Cardiac muscle cell (in vitro differentiated cells and primary cell): Measurements from ENCODE around the gene B3GAT1. TPM values are rescaled to one million over a fixed set of nuclear protein-coding genes. Genes with fewer than 3 reads are reported as not detected.

Source experiments
- DNase-seq, 2 donors: peaks; one replicate each; pipeline versions ENCODE4 v3.0.0 to v3.0.0-alpha.2; 2010 to 2017; ENCODE audit warnings: low read depth in 1 of 2, low spot score in 1 of 2
- H3K27ac ChIP-seq: fragments of 200-600 bp; sonication (generic); 2 replicates; pipeline ENCODE4 v1.5.1; 2016
- H3K27me3 ChIP-seq: fragments of 200-600 bp; sonication (generic); 2 replicates; pipeline ENCODE4 v1.6.0; 2016; ENCODE audit warnings: control low read depth
- H3K36me3 ChIP-seq: fragments of 200-600 bp; sonication (generic); 2 replicates; pipeline ENCODE4 v1.5.1; 2016; ENCODE audit warnings: control low read depth
- H3K4me1 ChIP-seq: fragments of 200-600 bp; sonication (generic); 2 replicates; pipeline ENCODE4 v1.8.1; 2017; ENCODE audit warnings: low read depth, mild to moderate bottlenecking, mixed run types
- H3K4me3 ChIP-seq: fragments of 200-600 bp; sonication (generic); 2 replicates; pipeline ENCODE4 v1.5.1; 2016; ENCODE audit warnings: mild to moderate bottlenecking
- H3K9me3 ChIP-seq: fragments of 200-600 bp; sonication (generic); 2 replicates; pipeline ENCODE4 v1.5.1; 2017; ENCODE audit warnings: low read depth, mild to moderate bottlenecking, control low read depth
- polyA plus RNA-seq: library from polyadenylated mRNA; unstranded; fragments of >200 nt; fragmentation: Nextera tagmentation; extraction: Ambion mirVana; gene quantifications from 2 replicates; pipeline ENCODE4 v1.2.1, GENCODE V29; 2016
- total RNA-seq: library from RNA; depleted of rRNA; stranded (reverse); fragments of >200 nt; gene quantifications from 2 replicates; pipeline ENCODE4 v1.2.3, GENCODE V29; 2016
- TF ChIP-seq, protein P1 (sequence below): IDR thresholded peaks from 2 replicates; pipeline ENCODE4 v1.5.1; 2012; ENCODE audit warnings: low read depth, mild to moderate bottlenecking, low read length

Gene B3GAT1
- total and polyA plus RNA-seq, 2 experiments from 2014 or later: 1.5 TPM; not detected in 1

DNA sequence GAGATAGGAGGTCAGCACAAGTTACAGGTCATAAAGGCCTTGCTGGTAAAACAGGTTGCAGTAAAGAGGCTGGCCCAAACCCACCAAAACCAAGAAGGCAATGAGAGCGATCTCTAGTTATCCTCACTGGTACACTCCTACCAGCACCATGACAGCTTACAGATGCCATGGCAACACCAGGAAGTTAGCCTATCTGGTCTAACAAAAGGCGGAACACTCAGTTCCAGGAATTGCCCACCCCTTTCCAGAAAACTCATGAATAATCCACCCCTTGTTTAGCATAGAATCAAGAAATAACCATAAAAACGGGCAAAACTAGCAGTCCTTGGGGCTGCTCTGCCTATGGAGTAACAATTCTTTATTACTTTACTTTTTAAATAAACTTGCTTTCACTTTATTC, 43.5 kb upstream of the B3GAT1 start:
- H3K27me3 ChIP-seq: no peaks in the 10 kb centered on the region
- no peaks in the 10 kb centered on the region for H3K36me3 ChIP-seq
- no peaks in the 10 kb centered on the region for H3K9me3 ChIP-seq
- TF ChIP-seq, protein P1, sequence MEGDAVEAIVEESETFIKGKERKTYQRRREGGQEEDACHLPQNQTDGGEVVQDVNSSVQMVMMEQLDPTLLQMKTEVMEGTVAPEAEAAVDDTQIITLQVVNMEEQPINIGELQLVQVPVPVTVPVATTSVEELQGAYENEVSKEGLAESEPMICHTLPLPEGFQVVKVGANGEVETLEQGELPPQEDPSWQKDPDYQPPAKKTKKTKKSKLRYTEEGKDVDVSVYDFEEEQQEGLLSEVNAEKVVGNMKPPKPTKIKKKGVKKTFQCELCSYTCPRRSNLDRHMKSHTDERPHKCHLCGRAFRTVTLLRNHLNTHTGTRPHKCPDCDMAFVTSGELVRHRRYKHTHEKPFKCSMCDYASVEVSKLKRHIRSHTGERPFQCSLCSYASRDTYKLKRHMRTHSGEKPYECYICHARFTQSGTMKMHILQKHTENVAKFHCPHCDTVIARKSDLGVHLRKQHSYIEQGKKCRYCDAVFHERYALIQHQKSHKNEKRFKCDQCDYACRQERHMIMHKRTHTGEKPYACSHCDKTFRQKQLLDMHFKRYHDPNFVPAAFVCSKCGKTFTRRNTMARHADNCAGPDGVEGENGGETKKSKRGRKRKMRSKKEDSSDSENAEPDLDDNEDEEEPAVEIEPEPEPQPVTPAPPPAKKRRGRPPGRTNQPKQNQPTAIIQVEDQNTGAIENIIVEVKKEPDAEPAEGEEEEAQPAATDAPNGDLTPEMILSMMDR: no peak
- H3K27ac ChIP-seq: no peak overlapping the region
- no peaks in the 10 kb centered on the region for H3K4me1 ChIP-seq
- no peak for DNase-seq
- no peak overlapping the region for H3K4me3 ChIP-seq

GRCh38 chr11:134454146-134454690, 42.2 kb upstream of the B3GAT1 start:
- no peak for DNase-seq
- Histone ChIP-seq H3K4me1 (no peaks in the 10 kb centered on the region), H3K36me3 (no peaks in the 10 kb centered on the region), H3K27me3 (no peaks in the 10 kb centered on the region), H3K27ac (no peak overlapping the region), H3K4me3 (no peak overlapping the region), H3K9me3 (no peaks in the 10 kb centered on the region)
- TF ChIP-seq, protein P1: no peak

DNA sequence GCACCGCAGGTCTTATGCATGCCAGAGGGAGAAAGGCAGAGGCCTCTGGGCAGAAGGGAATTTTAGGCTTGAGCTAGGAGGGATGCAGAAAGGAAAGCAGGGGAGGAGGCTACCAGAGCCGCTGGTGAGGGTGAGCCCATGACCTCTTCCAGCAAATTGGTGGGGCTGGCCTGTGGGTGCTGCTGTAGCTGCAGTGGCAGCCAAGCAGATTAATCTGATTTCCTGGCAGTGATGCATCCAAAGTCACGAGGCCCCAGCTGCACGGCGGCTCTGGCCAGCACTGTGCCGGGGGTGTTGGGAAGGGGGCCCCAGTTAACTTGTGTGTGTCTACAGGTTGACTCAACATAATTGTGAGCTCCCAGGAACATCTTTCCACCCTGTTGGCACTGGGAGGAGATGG, 41.4 kb upstream of the B3GAT1 start:
- Histone ChIP-seq H3K36me3 (no peaks in the 10 kb centered on the region), H3K4me3 (no peak overlapping the region)
- TF ChIP-seq, protein P1: no peak

GRCh38 chr11:134452838-134453155, 40.8 kb upstream of the B3GAT1 start:
- Histone ChIP-seq H3K9me3 (no peaks in the 10 kb centered on the region), H3K27me3 (no peaks in the 10 kb centered on the region), H3K4me3 (no peak overlapping the region), H3K36me3 (no peaks in the 10 kb centered on the region), H3K27ac (no peak overlapping the region), H3K4me1 (no peaks in the 10 kb centered on the region)
- TF ChIP-seq, protein P1: no peak
- DNase-seq: no peak

More for the DNA sequence above, 41.4 kb upstream of the B3GAT1 start:
- no peak for DNase-seq
- no peak overlapping the region for H3K27ac ChIP-seq
- no peaks in the 10 kb centered on the region for H3K27me3 ChIP-seq
- no peaks in the 10 kb centered on the region for H3K9me3 ChIP-seq
- H3K4me1 ChIP-seq: no peaks in the 10 kb centered on the region

GRCh38 chr11:134452026-134452837, 40.2 kb upstream of the B3GAT1 start:
- Histone ChIP-seq H3K4me1 (no peaks in the 10 kb centered on the region), H3K36me3 (no peaks in the 10 kb centered on the region), H3K9me3 (no peaks in the 10 kb centered on the region), H3K27me3 (no peaks in the 10 kb centered on the region), H3K27ac (no peak overlapping the region), H3K4me3 (no peak overlapping the region)
- DNase-seq: no peak
- TF ChIP-seq, protein P1: no peak
